OCI-LY1 (cell line): ENCODE results near the gene IFT22.

Experiments
- EZH2 ChIP-seq: fragments of 200-600 bp; sonication (generic), shearing (Covaris generic); IDR thresholded peaks from 2 replicates; pipeline ENCODE4 v1.8.0; 2017; ENCODE audit warnings: borderline replicate concordance, mixed run types, mild to moderate bottlenecking, antibody characterized with exemption, low read length, moderate library complexity, mixed read lengths
- TF ChIP-seq, protein P1 (sequence below): fragments of 200-600 bp; sonication (generic), shearing (Covaris generic); IDR thresholded peaks from 2 replicates; pipeline ENCODE4 v1.5.1; 2017; ENCODE audit warnings: mild to moderate bottlenecking, antibody characterized with exemption, low read length, moderate library complexity, mixed read lengths

DNA sequence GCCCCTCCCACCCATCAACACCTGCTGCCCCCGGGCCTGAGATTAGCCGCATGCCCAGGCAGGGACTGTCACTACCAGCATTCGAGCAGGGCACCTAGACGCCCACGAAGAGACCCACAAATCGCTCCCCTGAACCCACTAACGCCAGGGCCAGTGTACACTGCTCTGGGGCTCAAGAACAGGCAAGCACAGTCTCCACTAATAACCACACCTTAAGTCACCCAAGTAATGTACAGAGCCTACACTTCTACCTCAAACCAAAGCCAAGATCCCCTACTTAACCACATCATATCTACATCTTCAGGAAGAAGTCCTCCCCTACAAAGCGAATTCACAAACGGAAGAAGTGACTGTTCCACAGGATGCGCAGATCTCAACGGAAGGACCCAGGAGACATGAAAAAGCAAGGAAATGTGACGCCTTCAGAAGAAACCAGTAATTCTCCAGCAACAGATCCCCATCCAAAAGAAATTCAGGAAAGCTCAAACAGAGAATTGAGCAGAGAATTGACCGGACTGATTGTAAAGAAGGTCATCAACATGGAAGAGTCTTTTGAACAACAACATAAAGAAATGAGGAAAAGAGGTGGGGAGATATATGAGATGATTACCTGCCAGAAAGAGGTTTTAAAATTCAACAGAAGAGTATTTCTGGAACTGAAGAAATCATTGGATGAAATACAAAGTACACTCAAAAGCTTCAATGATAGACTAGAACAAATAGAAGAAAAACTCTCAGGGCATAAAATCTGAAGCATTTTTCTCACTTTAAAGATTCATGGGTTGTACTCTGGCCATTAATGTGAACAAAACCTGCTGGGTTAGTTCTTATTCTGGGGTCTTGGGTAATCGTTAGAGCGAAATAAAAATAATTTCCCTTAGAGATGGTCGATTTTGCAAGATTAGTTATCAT is 20.9 kb downstream of the IFT22 start:
- TF ChIP-seq, protein P1, sequence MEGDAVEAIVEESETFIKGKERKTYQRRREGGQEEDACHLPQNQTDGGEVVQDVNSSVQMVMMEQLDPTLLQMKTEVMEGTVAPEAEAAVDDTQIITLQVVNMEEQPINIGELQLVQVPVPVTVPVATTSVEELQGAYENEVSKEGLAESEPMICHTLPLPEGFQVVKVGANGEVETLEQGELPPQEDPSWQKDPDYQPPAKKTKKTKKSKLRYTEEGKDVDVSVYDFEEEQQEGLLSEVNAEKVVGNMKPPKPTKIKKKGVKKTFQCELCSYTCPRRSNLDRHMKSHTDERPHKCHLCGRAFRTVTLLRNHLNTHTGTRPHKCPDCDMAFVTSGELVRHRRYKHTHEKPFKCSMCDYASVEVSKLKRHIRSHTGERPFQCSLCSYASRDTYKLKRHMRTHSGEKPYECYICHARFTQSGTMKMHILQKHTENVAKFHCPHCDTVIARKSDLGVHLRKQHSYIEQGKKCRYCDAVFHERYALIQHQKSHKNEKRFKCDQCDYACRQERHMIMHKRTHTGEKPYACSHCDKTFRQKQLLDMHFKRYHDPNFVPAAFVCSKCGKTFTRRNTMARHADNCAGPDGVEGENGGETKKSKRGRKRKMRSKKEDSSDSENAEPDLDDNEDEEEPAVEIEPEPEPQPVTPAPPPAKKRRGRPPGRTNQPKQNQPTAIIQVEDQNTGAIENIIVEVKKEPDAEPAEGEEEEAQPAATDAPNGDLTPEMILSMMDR = no peak
- TF ChIP-seq EZH2 = no peak
